Stimulated activated CD4-positive, alpha-beta T cell treated with anti-CD3 and anti-CD28 coated beads, Interleukin-1b, Interleukin-23, amount 100 ng/mL, for 4 hours (primary cell): ENCODE results near the gene JPH2.

Experiments
- DNase-seq, 2 donors: peaks; one replicate each; pipeline ENCODE4 v3.0.0-alpha.2; 2020; ENCODE audit warnings: low read depth in 2 of 2

JPH2 gene

DNA sequence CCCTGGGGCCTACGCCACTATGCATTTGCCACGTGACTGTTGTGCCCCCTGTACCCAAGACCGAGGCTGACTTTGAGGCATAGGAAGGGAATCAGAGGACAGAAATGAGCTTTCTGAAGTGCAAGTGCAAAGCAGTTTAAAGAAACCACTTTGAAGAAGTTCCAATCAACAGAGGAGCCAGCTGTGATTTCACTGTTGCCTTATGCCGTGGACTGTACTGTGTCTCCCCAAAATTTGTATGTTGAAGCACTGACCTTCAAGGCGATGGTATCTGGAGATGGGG, 111.1 kb downstream of the JPH2 start:
- DNase-seq, result no peak

DNA sequence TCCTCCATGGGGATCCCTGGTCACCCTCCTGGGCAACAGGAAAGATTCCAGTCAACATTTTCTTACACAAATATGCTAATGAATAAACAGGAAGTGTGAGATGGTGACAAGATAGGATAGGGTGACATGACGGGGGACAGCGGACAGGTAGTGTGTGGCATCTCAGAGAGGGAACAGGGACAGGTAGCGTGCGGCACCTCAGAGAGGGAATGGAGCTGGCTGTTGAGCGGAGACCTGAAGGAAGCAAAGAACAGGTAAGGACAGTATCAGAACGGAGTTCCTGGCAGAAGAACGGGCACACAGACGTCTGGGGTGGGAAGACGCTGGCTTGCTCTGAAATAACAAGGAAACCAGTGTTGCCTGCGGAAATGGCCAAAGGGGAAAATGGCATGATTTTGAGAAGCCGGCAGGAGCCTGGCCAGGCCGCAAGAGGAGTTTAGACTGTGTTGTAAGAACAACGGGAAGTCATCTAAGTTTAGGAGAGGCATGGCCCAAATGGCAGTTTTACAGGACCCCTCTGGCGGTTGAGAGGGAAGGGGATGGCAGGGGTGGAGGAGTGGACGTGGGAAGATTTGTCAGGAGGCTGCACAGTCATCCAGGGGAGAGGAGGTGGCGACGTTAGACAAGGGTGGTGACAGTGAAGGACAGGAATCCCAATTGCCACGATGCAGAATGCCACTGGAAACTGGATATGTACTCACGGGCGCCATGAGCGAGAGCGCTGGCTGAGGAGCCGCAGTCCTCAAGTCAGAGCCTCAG, 111.6 kb downstream of the JPH2 start:
- DNase-seq, result no peak

DNA sequence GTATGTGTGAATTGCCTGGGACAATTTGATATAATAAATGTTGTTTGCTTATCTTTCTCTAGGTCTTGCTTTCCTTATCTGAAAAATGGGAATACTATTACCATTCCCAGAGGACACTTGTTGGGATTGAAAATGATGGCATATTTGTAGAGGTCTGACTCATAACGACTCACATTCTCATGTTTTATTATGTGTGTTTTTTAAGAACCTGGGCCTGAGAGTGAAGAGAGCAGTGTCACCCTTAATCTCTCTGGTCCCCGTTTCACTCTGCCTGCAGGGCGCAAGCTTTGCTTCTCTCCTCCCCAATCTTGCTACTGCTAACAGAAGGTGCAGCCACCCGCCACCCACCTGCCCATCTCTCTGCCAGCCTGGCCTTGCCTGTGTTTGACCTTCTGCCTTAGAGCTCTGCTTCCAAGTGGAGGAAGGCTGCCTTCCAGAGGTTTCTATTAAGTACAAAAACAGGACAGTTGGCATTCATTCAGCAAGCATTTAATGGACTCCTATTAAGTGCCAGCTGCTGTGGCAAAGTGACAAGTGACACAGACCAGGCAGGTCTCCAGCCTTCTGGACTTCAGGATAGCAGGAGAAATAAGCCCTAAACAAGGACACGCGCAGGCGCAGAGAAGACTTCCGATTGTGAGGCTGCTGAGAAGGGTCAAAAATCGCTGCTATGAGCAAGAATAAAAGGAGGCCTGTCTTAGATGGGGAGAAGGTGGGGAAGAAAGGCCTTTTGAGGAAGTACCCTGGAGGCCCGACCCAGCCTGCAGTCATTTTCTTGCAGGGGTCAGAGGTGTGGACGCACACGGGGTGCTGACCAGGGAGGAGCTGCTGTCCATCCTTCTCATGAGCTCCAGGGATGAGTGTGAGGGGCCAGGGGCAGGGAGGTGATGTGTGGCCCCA, 112.5 kb downstream of the JPH2 start:
- DNase-seq, result no peak

DNA sequence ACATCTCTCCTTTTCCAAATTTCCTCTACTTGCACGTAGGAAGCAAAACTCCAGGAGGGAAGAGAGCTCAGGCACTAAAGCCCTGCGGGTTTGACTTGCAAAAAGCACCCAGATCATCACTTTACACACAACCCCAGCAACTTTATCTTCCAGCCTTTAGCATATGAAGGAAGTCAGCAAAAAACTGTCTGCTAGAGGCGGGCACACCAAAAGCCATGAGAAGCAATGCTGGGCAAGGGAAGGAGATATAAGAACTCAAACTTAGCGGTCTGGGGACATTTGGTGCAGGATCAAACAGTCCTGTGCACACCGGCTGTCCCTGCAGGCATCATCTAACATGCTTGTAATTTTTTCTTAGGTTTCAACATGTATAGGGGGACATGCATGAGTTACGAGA, 113.3 kb downstream of the JPH2 start:
- no peak for DNase-seq

DNA sequence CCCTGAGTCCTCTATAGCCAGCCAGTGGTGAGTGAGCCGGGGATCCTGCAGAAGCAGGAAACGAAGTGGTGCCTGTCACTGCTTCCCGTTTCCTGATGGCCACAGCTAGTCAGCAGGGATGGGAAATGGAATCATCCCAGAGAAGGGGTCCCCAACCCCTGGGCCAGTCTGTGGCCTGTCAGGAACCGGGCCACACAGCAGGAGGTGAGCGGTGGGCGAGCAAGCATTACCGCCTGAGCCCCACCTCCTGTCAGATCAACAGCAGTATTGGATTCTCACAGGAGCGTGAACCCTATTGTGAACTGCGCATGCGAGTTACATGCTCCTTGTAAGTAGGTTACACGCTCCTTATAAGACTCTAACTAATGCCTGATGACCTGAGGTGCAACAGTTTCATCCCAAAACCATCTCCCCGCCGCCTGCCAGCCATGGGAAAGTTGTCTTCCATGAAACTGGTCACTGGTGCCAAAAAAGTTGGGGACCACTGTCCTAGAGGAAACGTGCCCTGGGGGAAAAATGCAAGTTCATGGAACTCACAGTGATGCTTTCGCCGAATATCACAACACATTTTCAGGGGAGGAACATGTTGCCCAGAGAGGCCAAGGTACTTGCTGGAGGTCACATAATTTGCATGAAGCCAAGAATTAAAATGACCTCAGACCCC, 113.8 kb downstream of the JPH2 start:
- no peak for DNase-seq

DNA sequence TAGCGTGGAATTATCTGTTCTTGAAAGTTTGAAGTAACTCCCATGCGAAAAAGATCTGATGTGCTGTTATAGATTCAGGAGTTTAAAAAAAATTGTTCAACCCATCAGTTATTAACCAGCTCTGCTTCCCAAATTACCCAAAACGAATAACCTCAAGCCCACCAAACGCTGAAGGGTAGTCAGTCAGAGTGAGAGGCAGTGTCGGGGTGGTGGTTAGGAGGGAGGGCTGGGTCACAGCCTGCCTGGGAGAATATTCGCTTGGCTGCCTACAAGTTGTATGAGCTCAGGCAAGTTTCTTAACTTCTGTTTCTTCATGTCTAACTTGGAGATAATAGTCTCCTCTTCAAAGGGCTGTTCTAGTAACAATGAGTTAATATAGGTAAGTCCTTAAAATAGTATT, 114.6 kb downstream of the JPH2 start:
- DNase-seq, result no peak

DNA sequence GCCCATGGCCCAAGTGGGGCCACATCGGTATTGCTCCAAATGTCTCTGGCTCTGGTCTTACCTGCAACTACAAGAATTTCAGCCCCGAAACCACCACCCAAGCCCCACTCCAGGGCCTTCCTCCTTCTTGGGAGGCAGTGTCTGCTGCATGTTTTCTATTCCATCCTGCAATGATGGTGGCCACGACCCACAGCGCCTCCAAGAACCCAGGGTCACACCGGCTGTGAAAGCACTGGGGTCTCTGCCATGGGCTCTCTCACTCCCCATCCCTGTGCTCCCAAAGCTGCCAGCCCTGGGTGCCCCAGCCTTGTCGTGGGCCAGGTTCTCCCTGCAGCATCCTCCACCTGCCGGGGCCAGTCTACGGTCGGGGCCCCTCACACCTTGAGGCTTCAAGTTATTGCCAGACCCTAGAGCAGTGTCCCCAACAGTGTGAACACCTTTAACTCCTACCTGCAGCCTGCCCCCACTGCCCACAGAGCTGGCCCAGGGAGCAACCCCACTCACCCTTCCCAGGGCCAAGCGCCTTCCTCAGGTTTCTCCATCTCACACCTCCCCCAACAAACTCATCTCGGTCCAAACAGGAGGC, 115.4 kb downstream of the JPH2 start:
- DNase-seq, result no peak

DNA sequence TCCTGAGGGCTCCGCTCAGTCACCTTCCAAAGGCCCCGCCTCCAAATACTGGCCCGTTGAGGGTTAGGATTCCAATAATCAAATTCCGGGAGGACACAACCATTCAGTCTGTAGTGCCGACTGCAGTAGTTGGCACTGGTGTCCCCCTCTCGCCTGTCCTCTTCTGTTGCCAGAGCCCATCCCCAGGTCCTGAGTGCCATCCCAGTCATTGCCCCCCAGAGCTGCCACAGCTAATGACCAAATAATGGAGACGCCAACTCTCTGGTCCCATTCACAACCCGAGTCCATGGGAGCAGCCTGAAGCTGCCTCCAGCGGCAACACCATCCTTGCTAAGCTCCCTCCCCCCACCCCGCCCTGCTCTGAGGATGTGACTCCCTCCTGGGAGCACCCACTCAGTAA, 115.9 kb downstream of the JPH2 start:
- no peak for DNase-seq

DNA sequence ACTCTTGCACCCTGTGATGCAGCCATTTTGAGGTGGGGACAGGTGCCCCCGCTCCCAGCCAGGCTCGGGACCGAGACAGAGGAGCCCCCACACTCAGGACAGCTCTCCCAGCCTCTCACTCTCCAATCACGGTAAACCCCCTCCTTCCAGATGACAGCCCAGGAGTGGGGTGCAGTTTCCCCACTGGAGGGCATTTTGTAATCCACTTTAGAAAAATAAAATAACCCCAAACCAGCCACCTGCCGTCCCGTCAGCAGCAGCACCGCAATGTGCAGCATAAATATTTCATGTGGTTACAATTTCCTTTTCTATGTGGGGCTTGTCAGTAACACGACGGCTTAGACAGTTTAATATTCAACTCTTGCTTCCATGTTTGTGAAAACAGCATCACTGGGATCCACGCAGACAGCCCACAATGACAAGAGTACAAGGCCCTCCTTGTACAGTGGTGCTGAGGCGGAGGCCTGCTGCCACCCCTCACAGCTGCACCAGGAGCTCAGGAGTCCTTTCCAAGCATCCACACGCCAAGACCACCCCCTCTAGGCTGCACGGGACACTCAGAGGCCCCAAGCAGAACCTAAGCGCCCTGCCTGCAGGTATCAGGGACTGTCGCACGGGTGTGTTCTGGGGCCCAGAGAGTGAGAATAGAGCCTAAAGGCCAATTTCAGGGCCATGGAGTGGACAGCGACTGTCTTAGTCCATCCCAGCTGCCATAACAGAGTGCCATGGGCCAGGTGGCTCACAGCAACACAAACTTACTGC, 116.7 kb downstream of the JPH2 start:
- no peak for DNase-seq

DNA sequence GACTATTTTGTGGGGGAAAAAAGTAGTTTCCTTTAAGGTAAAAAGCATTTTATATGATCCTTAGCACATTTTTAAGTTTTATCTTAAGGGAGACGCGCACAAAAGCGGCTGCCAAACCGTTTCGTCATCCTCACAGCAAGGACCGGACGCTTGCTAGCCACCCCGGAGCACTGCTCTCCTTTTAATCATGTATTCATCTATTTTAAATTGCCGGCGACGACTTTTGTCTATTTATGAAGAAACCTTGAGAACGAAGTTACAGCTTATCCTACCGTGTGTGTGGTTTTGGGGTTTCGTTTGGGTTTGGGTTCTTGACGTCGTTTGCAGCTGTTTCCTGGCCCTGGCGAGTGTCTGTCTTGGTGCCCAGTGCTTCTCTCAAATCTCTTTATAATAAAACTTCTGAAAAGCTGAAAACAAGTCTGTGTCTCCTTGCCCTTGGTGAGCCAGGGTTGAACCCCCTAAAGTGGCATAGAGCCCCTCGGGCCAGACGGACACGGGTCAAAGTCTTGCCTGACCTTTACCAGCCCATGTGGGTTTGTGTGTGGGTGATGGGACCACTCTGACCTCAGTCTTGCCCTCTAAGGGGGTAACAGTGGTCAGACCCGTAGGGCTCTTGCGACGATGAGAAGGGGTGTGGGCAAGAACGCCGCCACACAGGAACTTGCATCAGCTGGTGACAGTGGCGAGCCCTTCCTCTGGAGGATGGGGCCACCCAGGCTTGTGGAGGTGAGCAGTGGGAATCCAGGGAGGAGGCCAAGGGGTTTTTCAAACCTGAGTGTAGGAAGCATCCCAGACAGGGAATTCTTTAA, 117.6 kb downstream of the JPH2 start:
- peak; percentile 19 to 25 for DNase-seq

DNA sequence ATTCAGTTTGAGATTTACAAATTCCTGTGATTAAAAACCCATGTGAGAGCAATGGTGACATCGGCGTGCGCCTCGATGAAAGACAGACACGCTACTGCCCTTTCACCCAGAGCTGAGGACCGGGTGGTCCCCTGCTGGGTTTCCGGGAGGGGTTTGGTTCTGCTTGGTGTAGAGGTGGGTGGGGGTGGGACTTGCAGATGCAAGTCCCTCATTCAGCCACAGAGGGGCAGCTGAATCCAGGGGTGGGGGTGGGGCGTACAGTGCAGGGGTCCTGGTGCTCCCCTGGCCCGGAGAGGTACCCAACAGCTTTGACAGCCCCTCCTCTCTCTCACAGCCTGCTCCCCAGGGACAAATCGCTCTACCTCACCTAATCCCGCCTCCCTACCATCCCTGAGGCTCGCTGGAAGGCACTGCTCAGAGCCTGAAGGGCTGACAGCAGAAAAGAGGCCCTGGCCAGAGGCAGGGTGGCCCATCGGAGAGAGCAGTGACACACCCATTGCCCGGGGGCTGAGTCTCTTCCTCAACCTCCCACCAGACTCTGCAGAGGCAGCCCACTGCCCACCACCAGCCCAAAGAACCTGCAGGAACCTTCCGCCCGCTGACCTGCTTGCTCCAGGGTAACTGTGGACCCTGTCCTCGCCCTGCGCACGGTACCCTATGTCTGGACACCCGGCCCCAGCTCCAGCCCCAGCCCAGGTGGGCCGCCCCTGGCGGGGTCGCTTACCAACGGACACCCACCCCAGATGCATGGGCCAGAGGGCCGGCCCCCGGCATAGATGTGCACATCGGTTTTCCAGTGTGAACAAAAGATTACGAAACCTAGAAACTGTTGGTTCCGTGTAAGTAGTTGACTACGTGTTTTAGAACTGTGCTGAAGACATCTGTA, 118.4 kb downstream of the JPH2 start:
- no peak for DNase-seq

DNA sequence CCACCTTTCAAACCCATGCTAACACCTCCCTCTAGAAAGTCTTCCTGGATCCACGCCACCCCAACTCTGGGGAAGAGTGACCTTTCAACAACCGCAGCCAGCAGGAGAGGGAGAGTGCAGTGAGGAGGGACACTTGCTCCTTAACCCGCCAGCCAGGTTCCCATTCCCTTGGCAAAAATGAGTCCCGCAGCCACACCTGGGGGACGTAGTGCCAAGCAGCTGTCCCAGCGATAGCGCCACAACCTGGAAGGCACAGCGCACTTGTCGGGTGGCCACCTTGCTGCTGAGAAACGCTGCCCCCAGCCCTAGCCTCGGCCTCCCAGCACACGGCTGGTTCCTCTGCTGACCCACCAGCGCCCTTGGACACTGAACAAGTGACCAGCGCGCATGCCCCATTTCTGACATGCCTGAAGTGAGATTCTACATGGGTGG, 119.3 kb downstream of the JPH2 start:
- no peak for DNase-seq

DNA sequence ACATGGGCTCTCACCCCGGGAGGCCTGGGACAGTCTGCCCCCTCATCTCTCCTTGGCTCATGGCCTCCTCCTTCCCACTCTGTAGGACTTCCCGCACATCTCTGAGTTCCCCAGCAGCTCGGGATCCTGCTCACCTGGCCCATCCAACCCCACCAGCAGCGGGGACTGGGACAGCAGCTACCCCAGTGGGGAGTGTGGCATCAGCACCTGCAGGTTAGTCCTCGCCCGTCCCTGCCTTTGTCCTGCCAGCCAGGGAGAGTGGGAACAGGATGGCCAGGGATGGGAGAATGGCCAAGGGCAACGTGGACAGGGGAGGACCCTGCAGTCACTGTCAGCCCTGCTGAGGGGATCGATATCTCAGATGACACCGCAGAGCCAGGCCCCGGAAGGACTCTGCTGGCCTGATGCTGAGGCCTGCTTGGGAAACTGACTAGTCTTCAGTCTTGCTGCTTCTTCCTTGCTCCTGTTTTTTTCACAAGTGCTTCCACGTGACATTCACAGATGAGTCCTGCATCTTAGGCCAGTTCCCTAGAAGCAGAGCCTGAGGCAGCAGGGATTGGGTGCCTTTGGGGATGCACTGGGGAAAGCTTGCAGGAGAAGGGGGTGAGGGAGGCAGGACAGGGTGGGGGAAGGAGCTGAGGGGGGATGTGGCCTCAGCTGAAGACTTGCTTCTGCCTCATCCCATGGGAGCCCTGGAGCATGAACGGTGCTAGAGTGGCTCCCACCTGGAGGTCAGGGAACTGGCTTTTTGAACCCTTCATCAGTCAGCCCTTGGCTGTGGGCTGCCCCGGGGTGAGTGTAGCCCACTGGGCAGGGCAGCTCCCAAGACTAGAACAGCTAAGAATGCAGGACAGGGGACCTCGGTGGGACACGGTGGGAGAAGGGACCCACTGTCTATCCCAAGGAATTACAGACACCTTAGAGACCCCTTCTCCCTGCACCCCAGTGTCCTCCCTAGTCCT, 120.1 kb downstream of the JPH2 start:
- no peak for DNase-seq

DNA sequence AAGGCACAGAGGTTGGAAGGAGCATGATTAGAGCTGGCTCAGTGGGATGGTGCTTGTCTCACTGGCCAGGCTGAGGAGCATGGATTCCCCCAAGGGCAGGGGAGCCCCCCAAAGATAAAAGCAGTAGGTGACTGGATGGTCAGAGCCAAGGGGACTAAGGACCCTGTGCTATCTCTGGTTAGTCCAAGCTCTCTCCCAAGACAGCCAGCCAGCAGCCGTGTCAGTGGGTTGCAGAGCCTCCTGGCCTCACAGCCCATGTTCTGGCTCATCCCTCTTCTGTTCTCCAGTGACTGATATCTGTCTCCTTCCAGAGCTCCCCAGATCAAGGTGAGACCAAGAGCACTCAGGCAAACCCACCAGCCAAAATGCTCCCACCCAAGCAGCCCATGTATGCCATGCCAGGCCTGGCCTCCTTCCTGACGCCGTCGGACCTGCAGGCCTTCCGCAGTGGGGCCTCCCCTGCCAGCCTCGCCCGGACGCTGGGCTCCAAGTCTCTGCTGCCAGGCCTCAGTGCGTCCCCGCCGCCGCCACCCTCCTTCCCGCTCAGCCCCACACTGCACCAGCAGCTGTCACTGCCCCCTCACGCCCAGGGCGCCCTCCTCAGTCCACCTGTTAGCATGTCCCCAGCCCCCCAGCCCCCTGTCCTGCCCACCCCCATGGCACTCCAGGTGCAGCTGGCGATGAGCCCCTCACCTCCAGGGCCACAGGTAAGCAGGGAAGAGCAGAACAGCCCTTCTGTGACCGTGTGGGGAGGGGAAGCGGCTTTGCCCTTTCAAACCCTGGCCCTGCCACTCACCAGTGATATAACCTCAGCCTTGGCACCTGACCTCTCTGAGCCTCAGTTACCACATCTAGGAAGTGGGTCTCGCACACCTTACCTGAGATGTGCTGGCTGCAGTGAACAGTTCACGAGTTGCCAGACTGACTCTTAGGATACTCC, 121.3 kb downstream of the JPH2 start:
- no peak for DNase-seq

DNA sequence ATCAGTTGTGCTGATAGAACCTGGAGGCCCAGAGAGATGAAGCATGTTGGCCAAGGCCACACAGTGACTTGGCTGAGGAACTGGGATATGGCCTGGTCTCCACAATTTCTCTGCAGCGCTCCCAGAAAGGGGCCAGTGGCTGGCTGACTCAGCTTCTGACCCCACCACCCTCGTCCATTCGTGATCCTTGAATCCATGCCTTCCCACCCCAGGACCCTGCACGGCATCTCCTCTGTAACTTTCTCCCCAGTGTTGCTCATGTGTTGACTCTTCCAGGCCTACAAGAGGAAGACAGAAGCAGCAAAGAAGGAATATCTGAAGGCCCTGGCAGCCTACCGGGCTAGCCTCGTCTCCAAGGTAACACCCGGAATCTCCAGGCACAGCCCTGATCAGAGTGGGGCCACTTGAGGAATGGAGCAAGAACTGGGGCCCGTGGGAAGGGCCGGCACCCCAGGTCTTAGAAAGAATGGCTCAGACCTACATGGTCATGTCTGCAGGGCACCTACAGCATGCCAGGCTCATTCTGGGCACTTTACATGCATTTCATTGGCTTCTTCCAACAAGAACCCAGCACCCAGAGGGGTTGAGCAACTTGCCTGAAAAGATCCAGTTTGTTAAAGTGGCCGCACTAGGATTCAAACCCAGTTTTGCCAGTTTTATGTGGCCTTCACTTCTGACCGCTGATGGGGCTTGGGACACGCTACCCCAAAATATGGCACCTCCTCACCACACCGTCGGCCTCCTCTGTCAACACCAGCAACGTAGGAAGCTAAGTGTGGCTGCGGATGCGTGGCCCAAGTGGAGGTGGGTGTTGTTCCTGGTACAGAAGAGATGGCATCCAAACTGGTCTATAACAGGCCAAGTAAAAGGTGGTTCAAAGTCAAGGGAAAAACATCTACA, 122.2 kb downstream of the JPH2 start:
- no peak for DNase-seq
